Mucosa of stomach (tissue), 1 donor: ENCODE data around the gene ZP1.
"Not testable (repeated sequence)": the region's sequence is repeated elsewhere in the genome, so short reads cannot be mapped to it uniquely, and the experiment has no call there.

Source experiments
- H3K27me3 ChIP-seq: one replicate; pipeline ENCODE4 v1.7.0; 2013; ENCODE audit warnings: mild to moderate bottlenecking, low read length; ENCODE audit not compliant: control insufficient read depth, insufficient read depth
- H3K36me3 ChIP-seq: one replicate; pipeline ENCODE4 v1.7.0; 2013; ENCODE audit warnings: low read length; ENCODE audit not compliant: control insufficient read depth, insufficient read depth
- H3K4me1 ChIP-seq: one replicate; pipeline ENCODE4 v1.7.0; 2013; ENCODE audit warnings: mild to moderate bottlenecking, low read length; ENCODE audit not compliant: control insufficient read depth, insufficient read depth
- H3K4me3 ChIP-seq: one replicate; pipeline ENCODE4 v1.7.0; 2013; ENCODE audit warnings: low read length
- H3K9ac ChIP-seq: one replicate; pipeline ENCODE4 v1.7.0; 2013; ENCODE audit warnings: mild to moderate bottlenecking, low read length, moderate library complexity
- H3K9me3 ChIP-seq: one replicate; pipeline ENCODE4 v1.7.0; 2013; ENCODE audit warnings: mild to moderate bottlenecking, low read length, moderate library complexity; ENCODE audit not compliant: control insufficient read depth
- donor health status: Pancreatic carcinoma.

Gene ZP1

DNA sequence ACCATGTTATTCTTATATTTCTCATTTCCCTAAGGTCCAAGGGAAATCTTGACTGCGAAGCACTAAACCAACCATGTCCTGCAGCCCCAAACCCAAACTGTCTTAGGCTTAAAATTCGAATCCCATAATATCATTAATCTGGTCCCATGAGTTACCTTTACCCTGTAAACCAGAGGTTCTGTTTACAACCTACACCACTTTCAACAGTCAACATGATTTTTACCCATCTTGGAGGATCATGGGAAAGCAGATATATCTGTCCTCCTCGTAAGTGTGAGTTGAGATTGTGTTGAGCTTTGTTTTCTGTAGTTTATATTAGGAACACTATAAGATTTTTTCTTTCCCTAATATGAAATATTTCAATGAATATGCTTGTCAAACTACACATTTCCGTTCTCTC lies 32.6 kb downstream of the ZP1 start:
- Histone ChIP-seq H3K9me3 (no peaks in the 10 kb centered on the region), H3K4me3 (no peak overlapping the region), H3K36me3 (peaks cover 37% of the 10 kb centered on the region), H3K9ac (no peak overlapping the region), H3K27me3 (no peaks in the 10 kb centered on the region), H3K4me1 (peaks cover 5% of the 10 kb centered on the region)

DNA sequence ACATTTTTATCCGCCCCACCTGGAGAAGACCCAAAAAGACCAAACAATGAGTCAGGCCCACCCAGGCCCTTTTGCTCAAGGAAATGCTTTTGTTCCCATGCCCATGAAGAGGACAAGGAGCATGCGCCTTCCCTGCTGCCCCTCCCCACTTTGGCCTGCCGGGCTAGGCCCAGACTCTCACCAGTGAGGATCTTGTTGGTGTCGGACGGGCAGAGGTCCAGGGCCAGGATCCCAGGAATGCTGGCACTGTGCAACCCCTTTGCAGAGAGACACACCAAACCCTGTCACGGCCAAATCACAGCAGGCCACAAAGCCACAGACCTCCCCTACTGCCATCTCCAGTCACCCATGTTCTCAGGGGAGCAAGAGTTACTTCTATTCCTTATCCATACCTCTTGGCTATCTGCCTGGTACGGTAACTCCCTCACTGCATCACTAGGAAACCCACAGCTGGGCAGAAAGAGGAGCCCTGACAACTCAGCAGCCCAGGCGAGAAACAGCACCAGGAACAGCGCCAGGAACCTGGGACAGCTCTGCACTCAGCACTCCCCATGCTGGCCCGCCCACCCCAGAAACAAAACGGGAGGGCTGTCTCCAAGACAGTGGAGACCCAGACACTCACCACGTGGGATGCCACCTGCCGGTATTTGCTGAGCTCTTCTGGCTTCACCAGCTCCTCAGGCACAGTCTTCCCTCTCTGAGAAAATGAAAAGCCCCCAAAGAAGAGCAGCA lies 33.5 kb downstream of the ZP1 start:
- no peaks in the 10 kb centered on the region for H3K27me3 ChIP-seq
- H3K4me3 ChIP-seq: no peak overlapping the region
- H3K36me3 ChIP-seq: peaks cover 37% of the 10 kb centered on the region
- H3K4me1 ChIP-seq: peaks cover 10% of the 10 kb centered on the region
- no peaks in the 10 kb centered on the region for H3K9me3 ChIP-seq
- H3K9ac ChIP-seq: no peak overlapping the region

DNA sequence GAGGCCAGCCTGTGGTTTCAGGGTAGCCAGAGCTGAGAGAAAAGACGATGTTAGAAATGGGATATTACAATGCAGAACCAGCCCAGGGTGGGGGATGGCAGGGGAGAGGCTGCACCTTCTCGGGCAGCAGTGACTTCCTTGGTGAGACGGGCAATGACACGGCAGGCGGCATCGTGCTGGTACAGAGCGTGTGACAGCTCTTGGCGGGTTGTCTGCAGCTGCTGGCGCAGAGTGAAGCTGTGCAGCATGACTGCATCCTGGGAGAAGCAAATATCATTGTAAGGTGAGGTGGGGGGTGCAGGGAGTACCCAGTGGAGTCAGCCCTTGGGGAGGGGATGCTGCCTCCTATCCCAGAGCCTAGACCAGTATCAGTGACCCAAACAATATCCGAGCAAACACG lies 35.3 kb downstream of the ZP1 start:
- H3K36me3 ChIP-seq: peaks cover 30% of the 10 kb centered on the region
- no peaks in the 10 kb centered on the region for H3K27me3 ChIP-seq
- no peak overlapping the region for H3K4me3 ChIP-seq
- no peak overlapping the region for H3K9ac ChIP-seq
- H3K4me1 ChIP-seq: peaks cover 13% of the 10 kb centered on the region
- no peaks in the 10 kb centered on the region for H3K9me3 ChIP-seq

DNA sequence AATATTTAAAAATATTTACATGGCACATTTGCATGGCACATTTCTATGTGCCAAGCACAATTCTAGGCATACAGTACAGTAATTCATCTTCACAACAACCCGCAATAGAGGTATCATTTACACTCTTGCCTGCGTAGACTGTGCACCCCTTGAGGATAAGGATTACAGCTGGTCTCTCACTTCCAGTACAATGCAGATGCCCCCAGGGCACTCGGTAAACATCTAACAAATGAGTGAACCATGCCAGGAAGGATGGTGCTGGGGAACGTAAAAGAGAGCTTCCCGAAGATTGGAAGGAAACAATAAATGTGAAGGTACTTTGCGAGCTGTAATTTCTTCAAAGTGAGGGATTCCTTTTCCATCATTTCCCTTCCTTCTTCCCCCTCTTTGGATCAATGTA lies 37.7 kb downstream of the ZP1 start:
- Histone ChIP-seq H3K27me3 (no peaks in the 10 kb centered on the region), H3K9ac (peak overlapping the region; percentile 60)

DNA sequence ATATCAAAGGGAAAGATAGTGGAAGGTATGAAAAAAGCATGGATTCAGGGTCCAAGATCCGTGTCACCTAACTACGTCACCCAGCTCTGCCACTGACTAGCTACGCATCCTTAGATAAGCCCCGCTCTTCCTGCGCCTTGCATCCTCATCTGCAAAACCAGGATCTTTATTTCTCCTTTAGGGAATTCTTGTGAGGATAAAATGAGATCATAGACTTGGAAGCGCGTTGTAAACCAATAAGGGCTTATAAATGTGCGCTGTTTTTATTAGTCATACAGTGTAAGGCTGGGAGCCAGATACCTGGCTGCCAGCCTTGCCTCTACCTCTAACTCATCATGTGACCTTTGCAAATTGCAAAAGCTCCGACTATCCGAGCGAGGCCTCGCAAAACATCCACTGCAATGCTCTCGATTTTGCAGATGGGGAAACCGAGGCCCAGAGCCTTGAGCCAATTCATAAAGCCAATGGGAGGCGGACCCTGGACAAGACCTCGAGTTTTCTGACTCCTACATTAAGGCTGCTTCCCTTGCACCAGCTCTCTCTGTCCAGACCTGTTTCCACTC lies 38.3 kb downstream of the ZP1 start:
- peaks cover 13% of the 10 kb centered on the region for H3K4me1 ChIP-seq
- peaks cover 12% of the 10 kb centered on the region for H3K36me3 ChIP-seq
- peak overlapping the region; percentile 60 for H3K4me3 ChIP-seq
- H3K9me3 ChIP-seq: no peaks in the 10 kb centered on the region
- peak overlapping the region; percentile 60 for H3K9ac ChIP-seq
- H3K27me3 ChIP-seq: no peaks in the 10 kb centered on the region

More for the DNA sequence above, 37.7 kb downstream of the ZP1 start:
- Histone ChIP-seq H3K9me3 (no peaks in the 10 kb centered on the region), H3K36me3 (peaks cover 15% of the 10 kb centered on the region), H3K4me1 (peaks cover 13% of the 10 kb centered on the region), H3K4me3 (no peak overlapping the region)

DNA sequence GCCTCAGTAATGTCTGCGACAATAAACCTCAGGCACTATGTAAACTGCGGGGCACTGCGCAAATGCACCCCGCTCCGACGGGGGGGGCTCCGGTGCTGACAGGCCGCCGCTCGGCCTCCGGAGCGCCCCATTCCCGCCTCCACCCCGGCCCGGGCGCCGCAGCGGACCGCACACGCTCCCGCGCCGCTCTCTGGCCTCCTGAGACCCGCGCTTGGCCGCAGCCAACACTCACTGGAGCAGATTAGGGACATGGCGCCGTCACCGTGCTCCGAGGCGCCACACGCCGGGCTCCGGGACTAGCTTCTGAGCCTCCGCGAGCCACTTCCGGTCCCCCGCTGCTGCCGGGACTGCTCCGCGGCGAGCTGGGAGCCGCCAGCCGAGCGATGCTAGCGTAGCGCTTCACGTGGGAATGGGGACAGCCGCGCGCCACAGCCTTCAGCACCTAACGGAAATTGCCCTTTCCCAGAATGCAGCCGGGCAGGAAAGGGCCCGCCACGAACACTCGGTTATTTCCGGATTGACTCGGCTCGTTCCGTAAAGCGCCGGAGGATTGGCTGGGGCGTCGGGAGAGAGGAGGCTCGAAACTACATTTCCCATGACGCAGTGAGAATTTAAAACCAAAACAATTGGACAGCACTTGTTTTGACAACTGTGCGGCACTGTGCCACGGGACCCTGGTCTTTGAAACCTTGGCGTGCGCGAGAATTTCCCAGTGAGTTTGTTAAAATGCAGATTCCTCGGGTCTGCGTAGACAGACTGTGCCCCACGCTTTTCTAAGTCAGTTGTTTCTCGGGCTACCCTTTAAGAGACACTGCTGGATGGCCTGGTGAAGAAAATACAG lies 39.0 kb downstream of the ZP1 start, which contains the start of gene PRPF19:
PRPF19 (minus strand) TSS at position 454 of the 841 bp plus-strand sequence; CDS start at position 251, 203 bp downstream.
- Histone ChIP-seq H3K36me3 (peaks cover 9% of the 10 kb centered on the region), H3K9me3 (no peaks in the 10 kb centered on the region), H3K4me1 (peaks cover 13% of the 10 kb centered on the region), H3K9ac (peak within 1 kb of the TSS; percentile 60), H3K27me3 (no peaks in the 10 kb centered on the region), H3K4me3 (peak within 1 kb of the TSS; percentile 60)

DNA sequence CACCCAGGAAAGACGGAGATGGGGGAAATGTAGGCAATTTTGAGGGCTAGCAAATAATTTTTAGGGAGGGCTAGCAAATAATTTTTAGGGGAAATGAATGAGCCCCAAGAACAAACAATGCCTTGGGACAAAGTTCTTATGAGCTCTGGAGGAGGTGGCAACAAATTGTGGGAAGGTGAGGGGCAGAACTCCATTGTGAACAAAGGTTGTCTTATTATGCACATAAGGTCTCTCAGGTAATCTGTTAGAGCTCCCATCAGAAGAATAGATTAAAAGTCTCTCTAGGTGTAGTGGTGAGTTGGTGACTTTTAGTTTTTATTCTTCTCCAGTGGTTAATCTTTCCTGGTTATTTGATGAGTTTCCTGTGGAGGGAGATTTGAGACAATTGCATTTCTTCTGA lies 41.5 kb downstream of the ZP1 start:
- H3K4me3 ChIP-seq: no peak overlapping the region
- H3K9me3 ChIP-seq: no peaks in the 10 kb centered on the region
- no peaks in the 10 kb centered on the region for H3K36me3 ChIP-seq
- H3K27me3 ChIP-seq: no peaks in the 10 kb centered on the region
- no peak overlapping the region for H3K9ac ChIP-seq
- H3K4me1 ChIP-seq: peaks cover 20% of the 10 kb centered on the region

DNA sequence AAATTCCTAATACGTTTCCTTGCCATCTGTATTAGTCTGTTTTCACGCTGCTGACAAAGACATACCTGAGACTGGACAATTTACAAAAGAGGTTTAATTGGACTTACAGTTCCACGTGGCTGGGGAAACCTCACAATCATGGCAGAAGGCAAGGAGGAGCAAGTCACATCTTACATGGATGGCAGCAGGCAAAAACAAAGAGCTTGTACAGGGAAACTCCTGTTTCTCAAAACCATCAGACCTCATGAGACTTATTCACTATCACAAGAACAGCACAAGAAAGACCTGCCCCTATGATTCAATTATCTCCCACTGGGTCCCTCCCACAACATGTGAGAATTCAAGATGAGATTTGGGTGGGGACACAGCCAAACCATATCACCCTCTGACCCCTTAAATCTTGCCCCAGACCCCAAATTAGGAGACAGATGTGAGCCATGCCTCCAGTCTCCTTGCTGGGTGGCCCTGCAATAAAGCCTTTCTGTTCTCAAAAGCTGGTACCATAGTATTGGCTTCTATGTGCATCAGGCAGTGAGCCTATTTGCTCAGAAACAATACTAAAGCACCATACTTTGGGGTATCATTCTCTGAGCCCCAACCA lies 42.4 kb downstream of the ZP1 start:
- not testable (repeated sequence) for H3K27me3 ChIP-seq, H3K36me3 ChIP-seq, H3K9ac ChIP-seq, H3K4me3 ChIP-seq, H3K9me3 ChIP-seq
- H3K4me1 ChIP-seq: peaks cover 17% of the 10 kb centered on the region

DNA sequence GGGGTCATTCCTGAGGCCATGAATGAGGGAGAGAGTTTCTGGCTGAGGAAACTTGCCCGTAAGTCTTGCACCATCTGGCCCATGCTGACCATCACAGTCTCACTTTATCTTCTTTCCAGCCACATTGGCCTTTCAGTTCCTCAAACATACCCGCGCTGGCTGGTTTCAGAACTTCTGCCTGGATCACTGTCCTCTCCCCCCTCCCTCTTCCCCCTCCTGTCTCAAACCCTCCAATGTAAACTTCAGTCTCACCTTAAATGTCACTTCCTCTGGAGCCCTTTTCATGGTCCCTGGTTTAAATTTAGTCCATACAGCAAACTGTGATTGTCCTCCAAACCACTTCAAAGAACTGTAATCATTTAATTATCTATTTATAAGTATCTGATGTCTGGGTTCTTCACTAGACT lies 42.9 kb downstream of the ZP1 start:
- no peaks in the 10 kb centered on the region for H3K36me3 ChIP-seq
- H3K9ac ChIP-seq: no peak overlapping the region
- no peaks in the 10 kb centered on the region for H3K27me3 ChIP-seq
- H3K9me3 ChIP-seq: no peaks in the 10 kb centered on the region
- H3K4me1 ChIP-seq: peaks cover 12% of the 10 kb centered on the region
- H3K4me3 ChIP-seq: no peak overlapping the region

DNA sequence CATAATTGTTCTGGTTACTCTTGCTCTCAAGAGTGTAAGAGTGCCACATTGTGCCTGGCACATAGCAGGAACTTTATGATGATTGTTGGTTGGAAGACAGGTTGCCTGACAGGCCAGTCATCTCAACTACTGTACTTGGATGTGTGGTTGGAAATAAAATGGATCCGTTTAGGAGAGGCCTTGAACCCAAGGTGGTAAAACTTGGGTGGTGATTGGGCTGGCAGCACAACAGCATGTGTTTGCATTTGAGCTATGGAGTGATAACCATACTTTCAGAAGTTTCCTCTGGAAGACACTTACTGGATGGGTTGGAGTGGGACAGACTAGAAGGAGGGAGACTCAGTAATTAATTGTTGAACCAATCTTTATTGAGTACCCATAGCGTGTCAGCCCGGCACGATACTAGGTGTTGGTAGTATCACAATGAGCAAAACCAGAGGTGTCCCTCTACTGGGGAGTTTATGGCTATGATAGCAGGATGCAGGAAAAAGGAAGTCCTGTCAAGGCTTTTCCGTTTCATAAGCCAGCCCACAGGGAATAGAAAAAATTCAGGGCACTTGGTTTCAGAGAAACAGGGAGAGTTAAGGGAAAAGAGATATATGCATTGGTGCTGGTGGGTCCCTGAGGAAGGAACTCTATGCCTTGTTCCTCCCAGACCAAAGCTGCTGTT lies 43.5 kb downstream of the ZP1 start:
- no peaks in the 10 kb centered on the region for H3K36me3 ChIP-seq
- peaks cover 16% of the 10 kb centered on the region for H3K4me1 ChIP-seq

DNA sequence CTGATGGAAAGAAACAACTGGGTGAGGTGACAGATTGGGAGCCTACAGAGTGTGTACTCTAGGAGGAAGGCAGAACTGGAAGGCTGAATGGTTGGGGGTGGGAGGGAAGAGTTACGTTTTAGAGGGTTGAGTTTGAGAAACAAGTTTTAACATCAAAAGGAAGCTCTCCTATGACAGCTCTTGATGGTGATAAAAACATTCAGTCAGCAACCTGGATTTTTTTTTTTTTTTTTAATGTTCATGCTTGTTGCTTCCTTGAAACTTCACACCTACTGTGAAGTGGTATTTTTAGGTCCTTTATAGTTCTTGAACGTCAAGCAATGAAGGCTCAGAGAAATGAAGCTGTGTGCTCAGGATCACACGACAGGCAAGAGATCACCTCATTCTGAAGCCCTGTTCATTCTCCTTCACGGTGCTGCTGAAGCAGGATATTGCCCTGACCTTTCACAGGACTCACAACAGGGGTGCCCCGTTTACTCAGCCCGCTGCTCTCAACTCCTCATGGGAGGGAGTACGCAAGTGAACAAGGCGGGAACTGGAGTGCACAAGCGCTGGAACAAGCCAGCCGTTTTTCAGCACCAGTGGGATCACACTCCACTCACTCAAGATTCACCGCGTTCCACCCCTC lies 45.0 kb downstream of the ZP1 start:
- peaks cover 15% of the 10 kb centered on the region for H3K4me1 ChIP-seq
- H3K9me3 ChIP-seq: no peaks in the 10 kb centered on the region
- no peaks in the 10 kb centered on the region for H3K36me3 ChIP-seq
- no peak overlapping the region for H3K4me3 ChIP-seq
- H3K9ac ChIP-seq: no peak overlapping the region
- H3K27me3 ChIP-seq: no peaks in the 10 kb centered on the region

More for the DNA sequence above, 43.5 kb downstream of the ZP1 start:
- H3K4me3 ChIP-seq: no peak overlapping the region
- no peaks in the 10 kb centered on the region for H3K27me3 ChIP-seq
- no peaks in the 10 kb centered on the region for H3K9me3 ChIP-seq
- H3K9ac ChIP-seq: no peak overlapping the region
